Measurements from ENCODE around the gene NKX3-2.
"Not testable (repeated sequence)": the region's sequence is repeated elsewhere in the genome, so short reads cannot be mapped to it uniquely, and the experiment has no call there.

Gene NKX3-2

GRCh38 chr4:13562876-13563275, 18.6 kb upstream of the NKX3-2 start:
- Histone ChIP-seq H3K4me1 (ENCODE audit: low read length) (no peaks in the 10 kb centered on the region), H3K9me3 (replicated peaks; ENCODE audit: insufficient read depth, low read length) (no peaks in the 10 kb centered on the region), H3K79me2 (ENCODE audit: low read length) (no peaks in the 10 kb centered on the region), H3K27me3 (replicated peaks; ENCODE audit: insufficient read depth, low read length) (no peaks in the 10 kb centered on the region), H3K9ac (ENCODE audit: low read length) (no peak overlapping the region), H3F3A (ENCODE audit: insufficient read depth, low read length) (no peaks in the 10 kb centered on the region), H3K36me3 (replicated peaks; ENCODE audit: insufficient read depth, low read length) (no peaks in the 10 kb centered on the region), H3K27ac (ENCODE audit: low read length) (no peak overlapping the region), H4K20me1 (ENCODE audit: insufficient read depth, low read length) (no peaks in the 10 kb centered on the region), H3K9me2 (replicated peaks; ENCODE audit: insufficient read depth, low read length) (no peaks in the 10 kb centered on the region), H3K4me3 (ENCODE audit: low read length) (no peak overlapping the region), H3K4me2 (ENCODE audit: low read depth, low read length) (no peak overlapping the region), H2AFZ (ENCODE audit: low read length) (no peak overlapping the region)
- TF ChIP-seq EZH2 (optimal IDR thresholded peaks at IDR 0.05; ENCODE audit: low read depth, low read length), result no peak
- no peak for TF ChIP-seq CTCF (IDR thresholded peaks at IDR 0.05; ENCODE audit: low read length)
- no peak for TF ChIP-seq EZH2phosphoT487 (IDR thresholded peaks at IDR 0.05; ENCODE audit: low read length)
- no peak for DNase-seq

GRCh38 chr4:13561673-13562072, 17.4 kb upstream of the NKX3-2 start:
- no peaks in the 10 kb centered on the region for H4K20me1 ChIP-seq (ENCODE audit: insufficient read depth, low read length)
- no peaks in the 10 kb centered on the region for H3K36me3 ChIP-seq (replicated peaks; ENCODE audit: insufficient read depth, low read length)
- no peak overlapping the region for H3K4me2 ChIP-seq (ENCODE audit: low read depth, low read length)
- no peak overlapping the region for H3K9ac ChIP-seq (ENCODE audit: low read length)
- no peaks in the 10 kb centered on the region for H3K27me3 ChIP-seq (replicated peaks; ENCODE audit: insufficient read depth, low read length)
- H3K9me3 ChIP-seq (replicated peaks; ENCODE audit: insufficient read depth, low read length), result no peaks in the 10 kb centered on the region
- no peak for TF ChIP-seq EZH2 (optimal IDR thresholded peaks at IDR 0.05; ENCODE audit: low read depth, low read length)
- no peak for TF ChIP-seq EZH2phosphoT487 (IDR thresholded peaks at IDR 0.05; ENCODE audit: low read length)
- TF ChIP-seq CTCF (IDR thresholded peaks at IDR 0.05; ENCODE audit: low read length), result no peak
- H3F3A ChIP-seq (ENCODE audit: insufficient read depth, low read length), result no peaks in the 10 kb centered on the region
- no peak overlapping the region for H3K4me3 ChIP-seq (ENCODE audit: low read length)
- no peak overlapping the region for H3K27ac ChIP-seq (ENCODE audit: low read length)
- H3K9me2 ChIP-seq (replicated peaks; ENCODE audit: insufficient read depth, low read length), result no peaks in the 10 kb centered on the region
- H3K4me1 ChIP-seq (ENCODE audit: low read length), result no peaks in the 10 kb centered on the region
- H3K79me2 ChIP-seq (ENCODE audit: low read length), result no peaks in the 10 kb centered on the region
- H2AFZ ChIP-seq (ENCODE audit: low read length), result no peak overlapping the region
- no peak for DNase-seq

DNA sequence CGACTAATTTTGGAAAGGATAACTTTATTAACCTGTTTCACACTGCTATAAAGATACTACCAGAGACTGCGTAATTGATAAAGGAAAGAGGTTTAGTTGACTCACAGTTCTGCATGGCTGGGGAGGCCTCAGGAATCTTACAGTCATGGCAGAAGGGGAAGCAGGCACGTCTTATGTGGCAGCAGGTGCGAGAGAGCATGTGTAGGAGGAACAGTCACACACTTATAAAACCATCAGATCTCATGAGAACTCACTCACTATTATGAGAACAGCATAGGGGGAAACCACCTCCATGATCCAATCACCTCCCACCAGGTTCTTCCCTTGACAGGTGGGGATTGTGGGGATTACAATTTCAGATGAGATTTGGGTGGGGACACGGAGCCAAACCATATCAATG, 15.8 kb upstream of the NKX3-2 start:
- H3K36me3 ChIP-seq (replicated peaks; ENCODE audit: insufficient read depth, low read length); H3K27me3 ChIP-seq (replicated peaks; ENCODE audit: insufficient read depth, low read length); DNase-seq; H3K9ac ChIP-seq (ENCODE audit: low read length); H2AFZ ChIP-seq (ENCODE audit: low read length); H3K79me2 ChIP-seq (ENCODE audit: low read length); H3K9me3 ChIP-seq (replicated peaks; ENCODE audit: insufficient read depth, low read length); H3K9me2 ChIP-seq (replicated peaks; ENCODE audit: insufficient read depth, low read length); H3K4me2 ChIP-seq (ENCODE audit: low read depth, low read length); H4K20me1 ChIP-seq (ENCODE audit: insufficient read depth, low read length); H3K27ac ChIP-seq (ENCODE audit: low read length); H3F3A ChIP-seq (ENCODE audit: insufficient read depth, low read length); H3K4me1 ChIP-seq (ENCODE audit: low read length); H3K4me3 ChIP-seq (ENCODE audit: low read length): not testable (repeated sequence)

- Histone ChIP-seq H2AFZ (ENCODE audit: low read length) (no peak overlapping the region), H3K27me3 (replicated peaks; ENCODE audit: insufficient read depth, low read length) (no peaks in the 10 kb centered on the region), H3K9me2 (replicated peaks; ENCODE audit: insufficient read depth, low read length) (no peaks in the 10 kb centered on the region), H3F3A (ENCODE audit: insufficient read depth, low read length) (no peaks in the 10 kb centered on the region), H3K4me2 (ENCODE audit: low read depth, low read length) (no peak overlapping the region), H3K9ac (ENCODE audit: low read length) (no peak overlapping the region), H3K4me1 (ENCODE audit: low read length) (no peaks in the 10 kb centered on the region), H3K36me3 (replicated peaks; ENCODE audit: insufficient read depth, low read length) (no peaks in the 10 kb centered on the region), H4K20me1 (ENCODE audit: insufficient read depth, low read length) (no peaks in the 10 kb centered on the region), H3K4me3 (ENCODE audit: low read length) (no peak overlapping the region), H3K79me2 (ENCODE audit: low read length) (no peaks in the 10 kb centered on the region), H3K27ac (ENCODE audit: low read length) (no peak overlapping the region), H3K9me3 (replicated peaks; ENCODE audit: insufficient read depth, low read length) (no peaks in the 10 kb centered on the region)
- no peak for DNase-seq
- TF ChIP-seq EZH2phosphoT487 (IDR thresholded peaks at IDR 0.05; ENCODE audit: low read length), result no peak
- no peak for TF ChIP-seq CTCF (IDR thresholded peaks at IDR 0.05; ENCODE audit: low read length)
- no peak for TF ChIP-seq EZH2 (optimal IDR thresholded peaks at IDR 0.05; ENCODE audit: low read depth, low read length)
Observed at GRCh38 chr4:13559413-13559812, 15.1 kb upstream of the NKX3-2 start.

All from MM.1S (cell line).